ENCODE data around the gene GSTM3.

DNA sequence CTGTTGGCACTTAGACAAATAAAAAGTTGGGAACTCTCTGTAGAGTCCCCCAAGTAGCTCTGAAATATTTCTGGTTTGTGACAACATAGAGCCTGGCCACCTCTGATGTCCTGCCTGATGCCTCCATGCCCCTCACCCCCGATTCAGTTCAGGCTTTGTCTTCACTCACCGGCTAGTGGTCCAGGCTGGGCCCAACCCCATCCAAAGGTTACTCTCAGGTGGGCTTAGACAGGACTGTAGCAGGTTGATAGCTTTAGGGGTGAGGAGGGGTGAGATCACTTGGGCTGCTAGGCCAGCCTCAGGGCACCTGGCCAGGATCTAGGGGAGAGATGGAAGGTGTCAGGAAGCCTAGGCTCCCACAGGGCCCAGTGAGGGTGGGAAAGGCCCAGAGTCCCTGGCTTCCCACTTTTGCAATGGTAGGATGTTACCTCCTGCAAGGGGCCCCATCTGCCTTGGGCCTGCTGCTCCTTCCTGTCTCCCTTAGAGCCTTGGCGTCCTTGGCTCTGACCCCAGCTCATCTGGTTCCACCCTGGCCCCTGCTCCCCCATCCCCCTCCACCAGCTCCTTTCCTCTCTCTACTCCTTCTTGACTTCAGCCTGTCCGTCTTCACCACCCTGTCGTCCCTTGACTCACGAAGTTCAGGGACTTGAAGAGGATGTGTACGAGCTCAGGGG, 16.1 kb upstream of the GSTM3 start:
- TF ChIP-seq CTCF (IDR thresholded peaks at IDR 0.05) (no peak), EP300 (IDR thresholded peaks at IDR 0.05; ENCODE audit: low read depth) (no peak), POLR2AphosphoS5 (IDR thresholded peaks at IDR 0.05) (no peak), POLR2A (IDR thresholded peaks at IDR 0.05) (no peak)
